Measurements from ENCODE around the gene GPM6B.

GPM6B gene

GRCh38 chrX:13824746-13825145, 7.9 kb upstream of the GPM6B start:
- DNase-seq (ENCODE audit: low spot score), result no peak

GRCh38 chrX:13821738-13822137, 4.8 kb upstream of the GPM6B start:
- DNase-seq (ENCODE audit: low spot score), result no peak

- DNase-seq (ENCODE audit: low spot score), result no peak
These were observed 717 bp downstream of the GPM6B start for GRCh38 chrX:13816176-13816575.

DNA sequence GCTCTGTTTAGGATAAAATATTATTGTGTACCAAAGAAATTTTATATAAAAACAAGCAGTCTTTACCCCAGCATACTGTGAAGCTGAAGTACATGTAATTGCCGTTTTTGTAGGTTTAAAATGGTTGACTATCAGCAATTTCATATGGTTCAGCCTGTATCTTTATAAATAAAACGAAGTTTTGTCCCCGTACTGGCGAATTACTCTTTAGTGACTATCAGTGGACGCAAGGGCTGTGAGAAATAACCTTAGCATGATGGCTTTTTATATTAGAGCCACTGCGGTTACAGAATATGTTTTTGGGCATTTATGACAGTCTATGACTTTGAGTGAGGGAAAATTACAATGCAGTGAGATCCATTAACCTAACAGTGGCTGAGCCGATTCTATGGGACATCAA, 1.2 kb downstream of the GPM6B start:
- DNase-seq (ENCODE audit: low spot score), result no peak

DNA sequence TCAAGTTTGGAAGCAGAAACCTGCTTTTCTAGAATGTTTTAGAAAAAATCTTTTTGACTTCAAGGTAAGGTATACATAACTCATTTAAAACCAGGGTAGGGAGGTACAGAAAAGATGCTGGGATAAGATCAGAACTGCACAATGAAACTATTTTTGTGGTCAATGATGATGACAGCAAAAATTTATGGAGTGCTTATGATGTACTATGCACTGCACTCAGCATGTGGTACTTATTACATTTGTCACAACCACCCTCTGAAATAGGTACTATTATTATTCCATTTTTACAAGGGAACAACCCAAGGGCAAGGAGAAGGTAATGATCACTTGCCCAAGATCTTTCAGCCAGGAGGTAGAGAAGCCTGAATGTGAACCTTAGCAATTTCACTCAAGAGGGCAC, 8.0 kb downstream of the GPM6B start:
- no peak for DNase-seq (ENCODE audit: low spot score)

GRCh38 chrX:13808293-13808692, 8.6 kb downstream of the GPM6B start:
- no peak for DNase-seq (ENCODE audit: low spot score)

GRCh38 chrX:13805241-13805640, 11.7 kb downstream of the GPM6B start:
- no peak for DNase-seq (ENCODE audit: low spot score)

DNA sequence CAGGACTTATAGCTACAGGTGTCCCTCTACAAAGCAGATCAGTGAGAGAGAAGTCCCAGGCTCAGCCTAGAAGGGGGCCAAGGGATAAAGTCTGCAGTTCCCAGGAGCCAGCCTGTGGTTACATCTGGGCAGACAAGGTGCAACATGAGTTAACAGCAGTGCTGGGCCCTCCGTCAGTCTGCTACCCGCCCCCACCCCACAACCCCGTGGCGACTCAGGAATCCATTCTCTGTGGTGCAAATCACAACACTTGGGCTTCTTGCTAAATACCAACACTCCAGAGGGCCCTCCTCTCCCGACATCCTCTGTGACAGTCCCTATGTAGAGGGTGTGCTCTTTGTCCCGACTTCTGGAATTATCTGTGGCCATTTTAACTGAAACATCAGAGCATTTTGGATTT, 13.8 kb downstream of the GPM6B start:
- DNase-seq (ENCODE audit: low spot score), result no peak

GRCh38 chrX:13798184-13798583, 18.7 kb downstream of the GPM6B start:
- no peak for DNase-seq (ENCODE audit: low spot score)

DNA sequence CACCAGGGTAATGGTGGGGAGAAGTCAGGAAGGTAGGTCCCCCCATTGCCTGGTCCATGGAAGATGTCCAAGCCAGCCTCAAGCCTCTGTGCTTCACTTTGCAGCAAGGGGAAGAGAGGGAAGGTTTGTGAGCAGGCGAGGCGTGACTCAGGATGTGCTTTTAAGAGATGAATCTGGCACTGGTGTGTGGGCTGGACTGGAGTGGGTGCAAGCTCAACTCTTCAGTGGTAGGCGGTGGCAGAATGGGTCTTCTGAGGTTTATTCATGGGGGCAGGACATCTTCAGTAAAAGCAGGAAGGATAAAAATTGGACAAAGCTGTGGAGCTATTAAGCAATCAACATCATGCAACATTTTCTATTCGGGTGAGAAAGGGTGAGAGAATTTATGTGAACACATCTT, 19.4 kb downstream of the GPM6B start:
- DNase-seq (ENCODE audit: low spot score), result no peak

GRCh38 chrX:13794417-13794816, 22.5 kb downstream of the GPM6B start:
- no peak for DNase-seq (ENCODE audit: low spot score)

DNA sequence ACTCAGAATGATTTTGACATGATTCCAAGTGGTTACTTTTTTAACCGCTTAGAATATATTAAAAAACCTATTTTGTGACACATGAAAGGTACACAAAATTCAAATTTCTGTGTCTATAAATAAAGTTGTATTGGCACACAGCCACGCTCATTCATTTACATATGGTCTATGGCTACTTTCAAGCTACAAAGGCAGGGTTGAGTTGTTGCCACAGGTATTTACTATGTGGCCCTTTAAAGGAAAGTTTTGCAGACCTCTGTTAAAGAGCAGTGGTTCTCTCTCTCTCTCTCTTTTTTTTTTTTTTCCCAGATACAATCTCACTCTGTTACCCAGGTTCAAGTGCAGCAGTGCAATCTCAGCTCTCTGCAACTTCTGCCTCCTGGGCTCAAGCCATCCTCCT, 23.0 kb downstream of the GPM6B start:
- no peak for DNase-seq (ENCODE audit: low spot score)

- DNase-seq (ENCODE audit: low spot score), result no peak
These were observed 25.3 kb downstream of the GPM6B start for GRCh38 chrX:13791559-13791958.

GRCh38 chrX:13791145-13791544, 25.7 kb downstream of the GPM6B start:
- no peak for DNase-seq (ENCODE audit: low spot score)

GRCh38 chrX:13790206-13791131, 26.4 kb downstream of the GPM6B start:
- DNase-seq (ENCODE audit: low spot score), result no peak

DNA sequence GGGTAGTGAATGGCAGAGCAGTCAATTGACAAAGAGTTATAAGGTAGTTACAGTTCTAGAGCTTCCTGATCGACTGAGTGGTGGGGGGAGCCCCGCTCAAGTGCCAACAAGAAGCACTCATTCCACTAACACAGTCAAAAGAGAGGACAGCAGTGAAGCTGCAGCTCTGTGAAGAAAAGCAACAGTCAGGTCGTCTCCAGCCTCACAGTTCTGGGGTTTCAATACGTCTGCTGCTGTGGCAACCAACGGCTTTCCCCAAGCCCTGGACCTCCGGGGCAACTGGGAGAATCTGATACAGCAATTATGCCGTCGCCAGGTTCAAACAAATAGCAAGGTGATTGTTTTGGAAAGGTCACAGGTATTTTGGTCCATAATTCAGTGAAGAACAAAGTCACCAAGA, 30.8 kb downstream of the GPM6B start:
- DNase-seq (ENCODE audit: low spot score), result no peak

DNA sequence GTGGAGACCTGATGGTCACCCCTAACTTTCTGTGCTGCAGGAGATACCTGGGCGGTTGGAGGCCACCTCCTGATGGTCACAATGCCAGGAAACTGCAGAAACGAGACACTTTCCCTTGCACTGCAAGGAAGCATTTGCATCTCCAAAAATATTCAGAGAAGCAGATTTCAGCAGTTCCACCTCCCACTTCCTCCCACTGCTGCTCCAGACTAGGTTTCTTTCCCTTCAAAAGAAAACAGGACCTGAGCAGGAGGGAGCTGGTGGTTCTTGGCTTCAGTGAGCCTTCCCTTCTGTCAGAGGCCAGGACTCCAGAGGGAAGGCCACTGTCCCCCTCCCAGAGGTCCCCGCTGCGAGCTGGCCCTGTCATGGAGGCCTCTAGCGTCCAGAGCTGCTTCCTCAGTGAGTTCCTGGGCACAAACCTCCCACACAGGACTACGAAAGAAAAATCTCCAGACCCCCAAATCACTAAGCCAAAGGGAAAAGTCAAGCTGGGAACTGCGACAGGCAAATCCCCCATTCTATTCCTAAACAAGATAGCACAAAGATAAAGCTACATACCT, 35.9 kb downstream of the GPM6B start:
- DNase-seq (ENCODE audit: low spot score), result no peak

DNA sequence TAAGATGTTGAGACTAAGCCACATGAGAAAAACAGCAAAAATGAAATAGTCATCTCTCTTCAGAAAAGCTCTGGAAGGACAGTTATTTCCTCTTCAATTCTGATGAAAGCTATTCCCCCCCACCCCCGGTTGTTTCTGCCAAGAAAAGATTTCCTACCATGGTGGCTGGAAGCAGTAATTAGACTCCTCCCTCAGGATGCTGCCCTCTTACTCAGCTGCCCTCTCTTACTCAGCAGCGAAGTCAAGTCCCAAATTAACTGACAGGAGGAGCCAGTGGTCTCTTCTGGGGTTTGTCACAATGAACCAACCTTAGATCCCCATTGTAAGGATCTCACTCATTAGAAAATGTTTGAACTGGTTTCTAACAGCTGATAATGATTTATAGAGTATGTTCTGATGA, 38.0 kb downstream of the GPM6B start:
- DNase-seq (ENCODE audit: low spot score), result peak; percentile 53

DNA sequence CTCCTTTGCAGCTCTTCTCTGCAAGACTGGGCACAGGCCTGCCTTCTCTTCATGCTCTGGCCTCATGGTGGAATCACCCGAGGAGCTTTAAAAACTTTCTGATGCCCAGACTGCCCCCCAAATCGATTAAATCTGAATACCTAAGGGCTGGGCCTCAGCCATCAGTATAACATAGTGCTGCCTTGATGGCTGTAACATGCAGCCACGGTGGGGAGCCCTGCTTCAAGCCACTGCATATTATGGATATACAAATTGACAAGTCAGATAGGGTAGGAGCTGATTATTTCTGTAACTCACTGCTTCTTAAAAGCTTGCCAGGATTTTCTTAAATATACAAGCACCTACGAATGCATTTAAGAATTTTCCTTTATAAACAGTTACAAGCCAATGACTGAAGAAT, 40.5 kb downstream of the GPM6B start:
- DNase-seq (ENCODE audit: low spot score), result no peak

DNA sequence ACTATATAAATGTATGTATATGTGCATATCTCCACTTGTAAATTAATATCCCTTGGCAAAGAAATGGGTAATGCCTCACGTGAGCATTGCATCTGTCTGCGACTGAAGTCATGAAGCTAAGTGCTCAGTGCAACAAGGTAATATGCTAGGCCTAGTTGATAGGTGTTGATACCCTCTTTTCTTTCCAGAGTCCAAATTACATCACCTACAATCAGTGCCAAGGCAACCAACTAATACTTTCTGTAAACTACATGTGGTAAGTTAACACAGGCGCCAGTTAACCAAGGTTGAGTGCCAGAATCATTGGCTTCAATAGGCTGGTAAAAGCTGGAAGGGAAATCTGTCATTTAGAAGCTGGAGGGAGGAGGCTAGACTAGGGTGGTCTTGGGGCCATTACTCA, 41.1 kb downstream of the GPM6B start:
- no peak for DNase-seq (ENCODE audit: low spot score)

DNA sequence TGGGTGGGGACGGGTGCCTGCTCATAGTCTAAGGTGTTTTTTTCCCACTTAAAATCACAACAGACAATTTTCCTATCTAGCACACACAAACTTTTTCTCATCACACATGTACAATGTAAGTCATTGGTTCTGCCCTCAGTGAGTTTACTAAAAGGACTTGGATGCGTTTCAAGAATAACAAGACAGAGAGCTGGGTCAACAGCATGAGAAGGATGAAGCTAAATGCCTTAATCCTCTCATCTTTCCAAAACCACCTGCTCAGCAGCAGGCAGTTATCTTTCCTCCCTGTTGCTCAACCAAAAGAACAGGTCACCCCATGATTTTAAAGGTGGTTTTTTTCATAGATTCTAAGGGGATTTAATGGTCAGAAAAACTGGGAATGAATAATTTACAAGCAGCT, 42.2 kb downstream of the GPM6B start:
- DNase-seq (ENCODE audit: low spot score), result no peak

- DNase-seq (ENCODE audit: low spot score), result no peak
These were observed 46.8 kb downstream of the GPM6B start for GRCh38 chrX:13770013-13770535.

DNA sequence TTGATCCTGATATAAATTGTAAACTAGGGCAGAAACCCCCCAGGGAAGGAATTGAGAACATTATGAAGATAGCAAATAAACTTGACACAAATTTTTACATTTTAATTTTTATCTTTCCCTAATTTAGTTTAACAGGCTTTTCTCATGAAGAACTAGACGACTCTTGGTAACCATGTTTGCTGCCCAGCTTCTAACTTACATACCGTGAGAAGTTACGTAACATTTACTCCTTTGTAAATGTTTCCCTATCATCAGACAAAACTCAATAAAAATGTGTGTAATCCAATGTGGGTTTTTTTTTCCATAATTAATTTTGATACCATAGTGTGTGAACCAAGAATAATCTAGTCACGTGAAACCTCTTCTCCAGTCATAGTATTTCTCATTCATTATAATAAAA, 48.0 kb downstream of the GPM6B start:
- no peak for DNase-seq (ENCODE audit: low spot score)

DNA sequence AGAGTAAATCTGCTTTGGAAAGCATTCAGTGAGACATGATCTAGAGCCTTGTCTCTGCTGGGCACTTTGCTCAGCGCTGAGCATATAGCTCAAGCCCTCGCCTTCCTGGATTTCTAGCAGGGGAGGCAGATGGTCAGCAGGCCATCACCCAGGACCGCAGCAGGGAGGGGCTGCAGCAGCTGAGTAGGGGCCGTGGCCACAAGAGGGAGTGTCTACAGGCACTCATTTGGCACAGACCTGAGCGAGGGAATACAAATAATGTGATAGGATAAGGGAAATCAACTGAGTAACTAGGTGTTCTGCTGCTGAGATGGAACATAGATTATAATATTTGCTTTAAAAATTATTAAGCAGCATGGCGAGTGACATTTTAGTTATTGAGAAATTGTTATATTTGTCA, 52.1 kb downstream of the GPM6B start:
- DNase-seq (ENCODE audit: low spot score), result no peak
